HFF-Myc (cell line): ENCODE measurements around the gene MED27.

Experiments
- DNase-seq: peaks from one replicate; pipeline ENCODE4 v3.0.0-alpha.2; 2011; ENCODE audit warnings: low read depth; ENCODE audit errors: extremely low read depth
- H3K4me3 ChIP-seq: replicated peaks from 2 replicates; pipeline ENCODE4 v1.5.1; 2011; ENCODE audit warnings: low read depth, mild to moderate bottlenecking, control low read depth, low read length
- CTCF ChIP-seq: IDR thresholded peaks from 2 replicates; pipeline ENCODE4 v1.5.1; 2012; ENCODE audit warnings: mild to moderate bottlenecking, low read depth, low read length, control low read depth; ENCODE audit errors: missing control alignments

MED27 gene

GRCh38 chr9:131954299-131954698 is 125.4 kb downstream of the MED27 start:
- DNase-seq, result no peak
- H3K4me3 ChIP-seq, result no peak overlapping the region
- TF ChIP-seq CTCF, result peak; percentile 26

GRCh38 chr9:131951905-131952304 is 127.8 kb downstream of the MED27 start:
- DNase-seq, result no peak
- no peak for TF ChIP-seq CTCF
- no peak overlapping the region for H3K4me3 ChIP-seq

- DNase-seq, result no peak
- TF ChIP-seq CTCF, result no peak
- no peak overlapping the region for H3K4me3 ChIP-seq
Measured at GRCh38 chr9:131951155-131951554, 128.5 kb downstream of the MED27 start.

DNA sequence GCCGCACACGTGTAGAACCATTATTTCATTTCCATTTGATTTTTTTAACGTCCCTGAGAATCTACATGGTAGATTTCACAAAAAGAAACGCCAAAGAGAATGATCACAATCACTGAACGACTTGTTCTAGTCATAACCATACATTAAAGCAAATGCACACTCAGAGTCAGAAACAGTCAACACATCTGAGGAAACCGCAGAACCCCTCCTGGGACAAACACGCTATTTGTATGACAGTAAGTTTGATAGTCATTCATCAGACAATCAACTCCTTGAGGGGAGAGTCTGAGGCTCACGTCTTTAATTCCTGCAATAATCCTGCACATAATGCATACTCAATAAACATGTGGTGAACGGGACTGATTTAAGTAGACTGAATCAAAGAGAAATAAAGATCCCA is 129.2 kb downstream of the MED27 start:
- no peak for TF ChIP-seq CTCF
- no peak for DNase-seq

DNA sequence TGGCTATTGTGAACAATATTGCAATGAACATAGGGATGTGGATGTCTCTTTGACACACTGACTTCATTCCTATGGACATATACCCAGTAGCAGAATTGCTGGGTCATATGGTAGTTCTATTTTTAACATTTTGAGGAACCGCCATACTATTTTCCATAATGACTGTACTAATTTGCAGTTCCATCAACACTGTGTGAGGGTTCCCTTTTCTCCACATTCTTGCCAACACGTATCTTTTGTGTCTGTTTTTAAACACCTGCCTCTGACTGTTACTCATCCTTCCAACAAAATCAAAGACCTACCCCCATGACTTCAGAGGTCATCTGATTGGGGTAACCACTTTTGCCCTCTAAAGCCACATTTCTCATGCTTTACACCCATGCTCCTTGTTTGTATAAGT is 133.5 kb downstream of the MED27 start:
- DNase-seq, result no peak
- no peak overlapping the region for H3K4me3 ChIP-seq
- TF ChIP-seq CTCF, result no peak

More for the DNA sequence above, 129.2 kb downstream of the MED27 start:
- H3K4me3 ChIP-seq, result no peak overlapping the region

DNA sequence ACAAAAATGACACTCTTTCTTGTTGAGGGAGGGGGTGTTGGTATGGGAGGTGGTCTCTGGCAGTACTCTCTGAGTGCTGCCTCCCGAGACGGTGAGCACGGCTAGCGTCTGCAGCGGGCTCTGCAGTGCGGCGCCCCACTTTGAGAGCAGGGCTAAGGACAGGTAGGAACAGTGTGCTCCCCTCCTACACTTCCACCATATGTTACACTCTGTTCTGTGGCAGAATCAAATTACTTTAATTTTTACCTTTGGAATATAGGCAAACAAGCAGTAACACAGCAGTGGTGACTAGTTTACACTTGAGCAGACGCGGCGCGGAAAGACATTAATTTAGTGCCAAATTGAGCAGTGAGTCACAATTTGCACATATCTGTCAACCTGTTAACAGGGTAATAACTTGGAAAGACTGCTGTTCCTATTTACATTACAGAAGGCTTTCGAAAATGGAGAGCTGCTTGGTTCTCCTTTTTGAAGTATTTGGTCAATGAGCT is 136.3 kb downstream of the MED27 start:
- no peak overlapping the region for H3K4me3 ChIP-seq
- no peak for DNase-seq
- no peak for TF ChIP-seq CTCF

GRCh38 chr9:131942146-131942720 is 137.4 kb downstream of the MED27 start:
- H3K4me3 ChIP-seq, result no peak overlapping the region
- TF ChIP-seq CTCF, result no peak
- no peak for DNase-seq
